T follicular helper cell (primary cell): ENCODE data around the gene TBC1D25.

ENCODE experiments used
- DNase-seq: peaks from one replicate; pipeline ENCODE4 v3.0.0-alpha.2; 2020; ENCODE audit warnings: low read depth

TBC1D25 gene

GRCh38 chrX:48601741-48602394 lies 62.4 kb downstream of the TBC1D25 start:
- no peak for DNase-seq

GRCh38 chrX:48604701-48605100 lies 65.2 kb downstream of the TBC1D25 start:
- no peak for DNase-seq

- DNase-seq: no peak
Observed at GRCh38 chrX:48606091-48606490, 66.6 kb downstream of the TBC1D25 start.

- DNase-seq: no peak
Observed at GRCh38 chrX:48611703-48612102, 72.2 kb downstream of the TBC1D25 start.
